Left ventricle myocardium inferior (tissue), 1 donor: ENCODE data around the gene CAST. TPM values are rescaled to one million over a fixed set of nuclear protein-coding genes. Genes with fewer than 3 reads are reported as not detected.
"Not testable (repeated sequence)": the region's sequence is repeated elsewhere in the genome, so short reads cannot be mapped to it uniquely, and the experiment has no call there.

Experiments
- DNase-seq: peaks from one replicate; pipeline ENCODE4 v3.0.0-alpha.2; 2020
- H3K27ac ChIP-seq: fragments of 200-600 bp; replicated peaks from 2 replicates; pipeline ENCODE4 v1.8.0; 2021
- H3K27me3 ChIP-seq: fragments of 200-600 bp; 2 replicates; pipeline ENCODE4 v1.8.0; 2021; ENCODE audit warnings: low read depth
- H3K36me3 ChIP-seq: fragments of 200-600 bp; 2 replicates; pipeline ENCODE4 v1.8.0; 2021
- H3K4me1 ChIP-seq: fragments of 200-600 bp; 2 replicates; pipeline ENCODE4 v1.8.0; 2021
- H3K4me3 ChIP-seq: fragments of 200-600 bp; 2 replicates; pipeline ENCODE4 v1.8.0; 2021; ENCODE audit warnings: mild to moderate bottlenecking, moderate library complexity
- H3K9me3 ChIP-seq: fragments of 200-600 bp; replicated peaks from 2 replicates; pipeline ENCODE4 v1.8.0; 2021
- intact Hi-C: fragments of 100-400 bp; cut with micrococcal nuclease; formaldehyde crosslinking; loops from one replicate; pipeline ENCODE4 v1.11.0; 2022
- total RNA-seq: library from RNA; stranded (reverse); fragmentation: NEBNext Ultra II Directional; extraction: Animal tissue kit (Norgen Biotek cat#: 25700); gene quantifications from one replicate; pipeline ENCODE4 v1.2.1, GENCODE V29; 2021
- TF ChIP-seq, protein P1 (sequence below): fragments of 200-600 bp; IDR thresholded peaks from 2 replicates; pipeline ENCODE4 v1.8.0; 2021; ENCODE audit warnings: antibody characterized with exemption, mild to moderate bottlenecking, borderline replicate concordance
- donor health status: DM: no; HTN: yes; CAD: no; lungs with severe emphysema.

The CAST gene
- total RNA-seq, 1 donor from 2014 or later = 649 TPM

DNA sequence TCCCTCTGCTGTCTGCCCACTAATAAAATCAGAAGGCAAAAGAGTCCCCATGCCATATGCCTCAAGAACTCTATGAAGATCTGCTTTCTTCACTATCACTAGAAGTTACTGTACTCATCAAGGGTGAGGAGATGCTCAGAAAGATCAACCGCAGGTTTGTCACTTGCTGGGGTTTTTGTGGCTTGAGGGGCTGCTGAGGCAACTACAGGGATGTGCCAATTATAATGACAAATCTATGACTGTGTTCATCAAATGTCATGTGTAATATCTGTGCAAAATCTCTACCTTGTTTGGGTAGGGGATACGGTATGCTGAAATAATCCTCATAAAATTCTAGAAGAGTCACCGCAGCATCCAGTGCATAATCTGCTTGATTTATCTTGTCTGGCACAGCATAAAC lies 132.6 kb downstream of the CAST start:
- DNase-seq = no peak
- H3K27ac ChIP-seq = no peak overlapping the region
- no peaks in the 10 kb centered on the region for H3K9me3 ChIP-seq
- TF ChIP-seq, protein P1, sequence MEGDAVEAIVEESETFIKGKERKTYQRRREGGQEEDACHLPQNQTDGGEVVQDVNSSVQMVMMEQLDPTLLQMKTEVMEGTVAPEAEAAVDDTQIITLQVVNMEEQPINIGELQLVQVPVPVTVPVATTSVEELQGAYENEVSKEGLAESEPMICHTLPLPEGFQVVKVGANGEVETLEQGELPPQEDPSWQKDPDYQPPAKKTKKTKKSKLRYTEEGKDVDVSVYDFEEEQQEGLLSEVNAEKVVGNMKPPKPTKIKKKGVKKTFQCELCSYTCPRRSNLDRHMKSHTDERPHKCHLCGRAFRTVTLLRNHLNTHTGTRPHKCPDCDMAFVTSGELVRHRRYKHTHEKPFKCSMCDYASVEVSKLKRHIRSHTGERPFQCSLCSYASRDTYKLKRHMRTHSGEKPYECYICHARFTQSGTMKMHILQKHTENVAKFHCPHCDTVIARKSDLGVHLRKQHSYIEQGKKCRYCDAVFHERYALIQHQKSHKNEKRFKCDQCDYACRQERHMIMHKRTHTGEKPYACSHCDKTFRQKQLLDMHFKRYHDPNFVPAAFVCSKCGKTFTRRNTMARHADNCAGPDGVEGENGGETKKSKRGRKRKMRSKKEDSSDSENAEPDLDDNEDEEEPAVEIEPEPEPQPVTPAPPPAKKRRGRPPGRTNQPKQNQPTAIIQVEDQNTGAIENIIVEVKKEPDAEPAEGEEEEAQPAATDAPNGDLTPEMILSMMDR = no peak
- no peaks in the 10 kb centered on the region for H3K27me3 ChIP-seq
- H3K4me1 ChIP-seq = peaks cover 12% of the 10 kb centered on the region
- no peak overlapping the region for H3K4me3 ChIP-seq
- H3K36me3 ChIP-seq = peaks cover 84% of the 10 kb centered on the region
- intact Hi-C loops = no loop called here

DNA sequence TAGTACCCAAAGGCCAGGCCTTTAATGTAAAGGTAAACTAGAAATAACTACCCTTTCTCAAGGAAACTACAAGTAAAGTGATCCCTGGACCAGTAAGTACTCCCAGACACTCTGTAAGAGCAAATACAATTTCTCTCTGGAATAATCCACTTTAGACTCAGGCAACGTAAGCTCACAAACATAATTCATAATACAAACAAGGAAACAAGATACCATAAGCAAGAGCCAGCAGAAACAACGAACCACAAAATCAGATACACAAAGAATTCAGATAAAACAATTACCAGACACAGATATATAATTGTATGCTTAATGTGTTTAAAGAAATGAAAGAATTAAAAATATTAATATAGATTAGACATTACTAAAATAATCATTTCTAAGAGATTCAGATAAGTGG lies 133.4 kb downstream of the CAST start:
- DNase-seq = no peak

GRCh38 chr5:96796434-96796833 lies 134.3 kb downstream of the CAST start:
- intact Hi-C loops = no loop called here
- H3K27me3 ChIP-seq = no peaks in the 10 kb centered on the region
- no peaks in the 10 kb centered on the region for H3K9me3 ChIP-seq
- TF ChIP-seq, protein P1 = no peak
- H3K4me3 ChIP-seq = no peak overlapping the region
- no peak overlapping the region for H3K27ac ChIP-seq
- no peak for DNase-seq
- no peaks in the 10 kb centered on the region for H3K4me1 ChIP-seq
- H3K36me3 ChIP-seq = peaks cover 86% of the 10 kb centered on the region

More for the DNA sequence above, 133.4 kb downstream of the CAST start:
- Histone ChIP-seq H3K27me3 (no peaks in the 10 kb centered on the region), H3K27ac (no peak overlapping the region), H3K36me3 (peaks cover 84% of the 10 kb centered on the region), H3K4me1 (peaks cover 4% of the 10 kb centered on the region), H3K4me3 (no peak overlapping the region), H3K9me3 (no peaks in the 10 kb centered on the region)
- intact Hi-C loops = no loop called here
- TF ChIP-seq, protein P1 = no peak

- H3K4me3 ChIP-seq, DNase-seq, H3K27me3 ChIP-seq, H3K9me3 ChIP-seq, intact Hi-C loops, H3K27ac ChIP-seq: not testable (repeated sequence)
- Histone ChIP-seq H3K36me3 (peaks cover 55% of the 10 kb centered on the region), H3K4me1 (peaks cover 18% of the 10 kb centered on the region)
These were observed 139.5 kb downstream of the CAST start for GRCh38 chr5:96801718-96802117.

- H3K4me1 ChIP-seq = peaks cover 41% of the 10 kb centered on the region
- peaks cover 15% of the 10 kb centered on the region for H3K36me3 ChIP-seq
- H3K9me3 ChIP-seq = no peaks in the 10 kb centered on the region
- peak overlapping the region; percentile 100 for H3K27ac ChIP-seq
- no peaks in the 10 kb centered on the region for H3K27me3 ChIP-seq
- intact Hi-C loops = no loop called here
- DNase-seq = peak; percentile 85
- H3K4me3 ChIP-seq = peak overlapping the region; percentile 91
- TF ChIP-seq, protein P1 = no peak
These were observed 145.0 kb downstream of the CAST start for GRCh38 chr5:96807075-96807654.

- H3K4me1 ChIP-seq = peaks cover 38% of the 10 kb centered on the region
- H3K9me3 ChIP-seq = no peaks in the 10 kb centered on the region
- no peak for DNase-seq
- H3K27me3 ChIP-seq = no peaks in the 10 kb centered on the region
- intact Hi-C loops = no loop called here
- TF ChIP-seq, protein P1 = no peak
- peak overlapping the region; percentile 100 for H3K27ac ChIP-seq
- H3K4me3 ChIP-seq = peak overlapping the region; percentile 91
- peaks cover 2% of the 10 kb centered on the region for H3K36me3 ChIP-seq
These were observed 146.3 kb downstream of the CAST start for GRCh38 chr5:96808541-96808828.
